ENCODE results near the gene MORN4.

DNA sequence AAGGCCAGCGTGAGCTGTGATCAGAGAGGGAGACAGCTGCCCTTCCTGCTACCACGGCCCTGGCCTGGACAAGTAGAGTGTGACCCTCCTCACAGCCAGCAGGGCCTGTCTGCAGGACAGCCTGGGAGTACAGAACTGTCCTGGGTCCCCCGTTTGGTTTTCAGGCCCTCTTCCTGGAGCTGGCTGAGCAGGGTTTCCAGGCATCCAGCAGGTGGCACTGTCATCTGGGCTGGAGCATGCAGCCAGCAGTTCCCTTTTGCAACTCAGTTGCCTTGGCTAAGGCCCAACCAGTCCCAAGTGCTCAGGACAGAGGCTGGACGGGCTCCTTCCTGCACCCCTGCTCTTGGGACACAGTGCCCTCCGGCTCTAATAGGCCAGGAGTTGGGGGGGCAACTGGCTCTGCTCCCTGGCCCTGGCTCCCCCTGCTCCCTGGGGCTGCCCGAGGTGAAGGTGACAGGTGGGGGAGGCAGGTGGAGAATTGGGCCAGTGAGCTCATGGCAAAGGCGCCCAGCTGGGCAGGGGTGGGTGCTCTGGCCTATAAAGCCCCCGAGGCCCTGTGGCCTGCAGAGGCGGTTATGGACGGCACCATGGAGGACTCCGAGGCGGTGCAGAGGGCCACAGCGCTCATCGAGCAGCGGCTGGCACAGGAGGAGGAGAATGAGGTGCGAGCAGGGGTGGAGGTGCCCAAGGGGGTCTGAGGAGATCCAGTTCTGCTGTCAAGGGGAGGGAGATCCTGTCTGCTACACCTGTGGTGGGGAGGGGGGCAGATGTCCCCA is 60.9 kb downstream of the MORN4 start, which contains the start of gene ANKRD2:
- peak; percentile 41 to 92 (median 80) for TF ChIP-seq CTCF (IDR thresholded peaks at IDR 0.05)
- no peak for TF ChIP-seq POLR2A (IDR thresholded peaks at IDR 0.05)

Measured in esophagus squamous epithelium (tissue), 4 donors.